ENCODE data around the gene YJEFN3. TPM values are rescaled to one million over a fixed set of nuclear protein-coding genes. Genes with fewer than 3 reads are reported as not detected.

The YJEFN3 gene, protein sequence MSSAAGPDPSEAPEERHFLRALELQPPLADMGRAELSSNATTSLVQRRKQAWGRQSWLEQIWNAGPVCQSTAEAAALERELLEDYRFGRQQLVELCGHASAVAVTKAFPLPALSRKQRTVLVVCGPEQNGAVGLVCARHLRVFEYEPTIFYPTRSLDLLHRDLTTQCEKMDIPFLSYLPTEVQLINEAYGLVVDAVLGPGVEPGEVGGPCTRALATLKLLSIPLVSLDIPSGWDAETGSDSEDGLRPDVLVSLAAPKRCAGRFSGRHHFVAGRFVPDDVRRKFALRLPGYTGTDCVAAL
- total RNA-seq = 3.6 to 5.3 TPM (median 4.0 TPM) in 3 replicates
- long read RNA-seq, partial matches to known transcripts = 0 of 1 reads
- long read RNA-seq, other reads (novel, unspliced or antisense) = 1 of 1 reads

GRCh38 chr19:19528721-19529490 lies at the start of gene YJEFN3:
TSS of gene YJEFN3 (plus strand) at chr19:19528911. CDS start at chr19:19528933, 22 bp downstream.
- no peak for DNase-seq (ENCODE audit: low spot score)
- H3K36me3 Mint-ChIP-seq (ENCODE audit: low read depth) = peaks cover 2% of the 10 kb centered on the region

GRCh38 chr19:19480688-19481087 lies 48.0 kb upstream of the YJEFN3 start:
- no peaks in the 10 kb centered on the region for H3K27me3 Mint-ChIP-seq (ENCODE audit: low read depth)
- H3K27ac Mint-ChIP-seq (ENCODE audit: unreplicated experiment) = no peak overlapping the region
- no peaks in the 10 kb centered on the region for H3K9me3 Mint-ChIP-seq (ENCODE audit: low read depth)
- no peak overlapping the region for H3K4me3 Mint-ChIP-seq (ENCODE audit: unreplicated experiment)
- TF ChIP-seq CTCF (IDR thresholded peaks at IDR 0.05) = no peak
- DNase-seq (ENCODE audit: low spot score) = no peak
- peaks cover 2% of the 10 kb centered on the region for H3K36me3 Mint-ChIP-seq (ENCODE audit: low read depth)
- peaks cover 20% of the 10 kb centered on the region for H3K4me1 Mint-ChIP-seq (ENCODE audit: low read depth)

More at GRCh38 chr19:19528721-19529490, at the start of gene YJEFN3:
- Mint-ChIP-seq H3K9me3 (ENCODE audit: low read depth) (no peaks in the 10 kb centered on the region), H3K4me3 (ENCODE audit: unreplicated experiment) (no peak within 1 kb of the TSS), H3K27ac (ENCODE audit: unreplicated experiment) (peak within 1 kb of the TSS; percentile 49), H3K27me3 (ENCODE audit: low read depth) (no peaks in the 10 kb centered on the region), H3K4me1 (ENCODE audit: low read depth) (peaks cover 30% of the 10 kb centered on the region)
- TF ChIP-seq CTCF (IDR thresholded peaks at IDR 0.05) = no peak

DNA sequence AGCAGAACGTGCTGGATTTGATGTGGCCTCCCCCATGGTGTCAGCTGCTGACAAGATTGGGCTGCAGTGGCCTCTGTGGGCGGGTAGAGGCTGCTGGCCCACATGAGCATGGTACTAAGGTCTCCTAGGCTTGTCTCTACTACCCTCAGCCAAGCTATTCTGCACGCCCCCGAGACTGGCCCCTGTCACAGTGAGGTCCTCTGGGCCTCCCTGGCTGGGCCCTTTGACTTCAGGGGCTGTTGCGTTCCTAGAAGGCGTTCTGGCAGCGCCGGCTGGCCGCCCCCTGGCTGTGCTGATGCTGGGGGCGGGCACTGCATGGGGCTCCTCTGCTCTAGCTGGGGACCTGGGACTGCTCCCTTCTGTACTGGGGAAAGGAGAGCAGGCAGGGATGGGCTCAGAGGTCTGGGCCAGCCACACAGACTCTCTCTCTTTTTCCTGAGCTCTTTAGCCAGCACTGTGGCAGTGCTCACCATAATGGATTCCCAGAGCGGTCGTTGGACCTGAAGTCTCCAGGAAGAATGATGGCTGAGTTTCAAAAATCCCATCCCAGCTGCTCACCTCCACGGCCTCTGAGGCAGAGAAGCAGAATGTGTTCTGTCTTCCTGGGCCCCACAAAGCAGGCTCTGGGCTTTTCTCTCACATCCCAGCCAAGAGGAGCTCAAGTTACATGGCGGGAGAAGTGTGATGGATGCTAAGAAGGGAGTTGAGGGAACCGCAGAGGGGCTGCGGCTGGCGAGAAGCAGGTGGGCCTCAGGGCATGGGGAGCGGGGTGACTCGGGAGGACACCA lies 45.7 kb upstream of the YJEFN3 start:
- Mint-ChIP-seq H3K27ac (ENCODE audit: unreplicated experiment) (no peak overlapping the region), H3K9me3 (ENCODE audit: low read depth) (no peaks in the 10 kb centered on the region), H3K36me3 (ENCODE audit: low read depth) (peaks cover 2% of the 10 kb centered on the region), H3K4me3 (ENCODE audit: unreplicated experiment) (no peak overlapping the region), H3K27me3 (ENCODE audit: low read depth) (no peaks in the 10 kb centered on the region), H3K4me1 (ENCODE audit: low read depth) (peaks cover 13% of the 10 kb centered on the region)
- DNase-seq (ENCODE audit: low spot score) = no peak
- no peak for TF ChIP-seq CTCF (IDR thresholded peaks at IDR 0.05)

GRCh38 chr19:19485161-19485997 lies 43.3 kb upstream of the YJEFN3 start:
- Mint-ChIP-seq H3K4me1 (ENCODE audit: low read depth) (peaks cover 36% of the 10 kb centered on the region), H3K9me3 (ENCODE audit: low read depth) (no peaks in the 10 kb centered on the region), H3K36me3 (ENCODE audit: low read depth) (peaks cover 2% of the 10 kb centered on the region), H3K27ac (ENCODE audit: unreplicated experiment) (peak overlapping the region; percentile 50), H3K27me3 (ENCODE audit: low read depth) (no peaks in the 10 kb centered on the region), H3K4me3 (ENCODE audit: unreplicated experiment) (no peak overlapping the region)
- DNase-seq (ENCODE audit: low spot score) = no peak
- no peak for TF ChIP-seq CTCF (IDR thresholded peaks at IDR 0.05)
